ENCODE measurements around the gene HYAL2.

- TF ChIP-seq EZH2 (IDR thresholded peaks at IDR 0.05; ENCODE audit: borderline replicate concordance, low read depth, low read length, severe bottlenecking) (no peak), CTCF (IDR thresholded peaks at IDR 0.05; ENCODE audit: borderline replicate concordance, extremely low read depth, low read length, poor library complexity, severe bottlenecking) (no peak)
These were observed 45.8 kb downstream of the HYAL2 start for GRCh38 chr3:50276762-50277101.
